GM23338 (cell line): Measurements from ENCODE around the gene ZNF365. TPM values are rescaled to one million over a fixed set of nuclear protein-coding genes. Genes with fewer than 3 reads are reported as not detected.

ENCODE experiments used
- ATAC-seq: fragments of 200-7000 bp; cut with Tn5 transposase; 3 replicates; pipeline ENCODE4 v1.9.1; 2020
- DNase-seq: peaks from one replicate; pipeline ENCODE4 v3.0.0-alpha.2; 2015; ENCODE audit warnings: low spot score
- H2AFZ ChIP-seq: fragments of 200-600 bp; sonication (generic); 2 replicates; pipeline ENCODE4 v1.8.0; 2016; ENCODE audit warnings: antibody characterized with exemption, mild to moderate bottlenecking, moderate library complexity
- H3F3A ChIP-seq: fragments of 200-600 bp; sonication (generic); replicated peaks from 2 replicates; pipeline ENCODE4 v1.8.0; 2017; ENCODE audit warnings: antibody characterized with exemption, mixed run types, low read depth
- H3K27ac ChIP-seq: fragments of 200-600 bp; sonication (generic); 2 replicates; pipeline ENCODE4 v1.6.1; 2016; ENCODE audit warnings: low read depth
- H3K27me3 ChIP-seq: fragments of 200-600 bp; sonication (generic); 2 replicates; pipeline ENCODE4 v1.8.0; 2016; ENCODE audit warnings: mild to moderate bottlenecking, mixed run types, moderate library complexity; ENCODE audit not compliant: insufficient read depth
- H3K36me3 ChIP-seq: fragments of 200-600 bp; sonication (generic); 2 replicates; pipeline ENCODE4 v1.8.0; 2016; ENCODE audit warnings: mild to moderate bottlenecking; ENCODE audit not compliant: insufficient read depth
- H3K4me1 ChIP-seq: fragments of 200-600 bp; sonication (generic); 2 replicates; pipeline ENCODE4 v1.8.0; 2016; ENCODE audit warnings: mild to moderate bottlenecking, moderate library complexity; ENCODE audit not compliant: insufficient read depth
- H3K4me2 ChIP-seq: fragments of 200-600 bp; sonication (generic); 2 replicates; pipeline ENCODE4 v1.7.1; 2017; ENCODE audit warnings: mixed run types
- H3K4me3 ChIP-seq: fragments of 200-600 bp; sonication (generic); 2 replicates; pipeline ENCODE4 v1.6.1; 2016; ENCODE audit warnings: mixed run types
- H3K79me2 ChIP-seq: fragments of 200-600 bp; sonication (generic); replicated peaks from 2 replicates; pipeline ENCODE4 v1.8.0; 2017; ENCODE audit warnings: mild to moderate bottlenecking; ENCODE audit not compliant: insufficient read depth
- H3K9me2 ChIP-seq: fragments of 200-600 bp; sonication (generic); 2 replicates; pipeline ENCODE4 v1.8.0; 2017; ENCODE audit not compliant: insufficient read depth
- H4K20me1 ChIP-seq: fragments of 200-600 bp; sonication (generic); replicated peaks from 2 replicates; pipeline ENCODE4 v1.8.0; 2017; ENCODE audit warnings: mild to moderate bottlenecking; ENCODE audit not compliant: insufficient read depth
- H3K27ac Mint-ChIP-seq: 2 replicates; pipeline ENCODE4 v1.8.0; 2020; ENCODE audit warnings: inconsistent platforms, mild to moderate bottlenecking, moderate library complexity, mixed read lengths
- H3K27me3 Mint-ChIP-seq: 3 replicates; pipeline ENCODE4 v1.8.0; 2022; ENCODE audit warnings: low read depth, mild to moderate bottlenecking, moderate library complexity, mixed read lengths, inconsistent platforms; ENCODE audit not compliant: insufficient read depth, poor library complexity
- H3K36me3 Mint-ChIP-seq: 3 replicates; pipeline ENCODE4 v1.8.0; 2021; ENCODE audit warnings: low read depth, mild to moderate bottlenecking, inconsistent platforms, moderate library complexity, mixed read lengths
- H3K4me1 Mint-ChIP-seq: 3 replicates; pipeline ENCODE4 v1.8.0; 2020; ENCODE audit warnings: mild to moderate bottlenecking, inconsistent platforms, mixed read lengths
- H3K4me3 Mint-ChIP-seq: 3 replicates; pipeline ENCODE4 v1.8.0; 2021; ENCODE audit warnings: moderate library complexity, mild to moderate bottlenecking, inconsistent platforms, mixed read lengths
- H3K9me3 Mint-ChIP-seq: 3 replicates; pipeline ENCODE4 v1.8.0; 2020; ENCODE audit warnings: moderate library complexity, mild to moderate bottlenecking, inconsistent platforms, mixed read lengths
- CTCF ChIP-seq, 2 experiments: fragments of 200-600 bp in 1 of 2; sonication (generic) in 1 of 2; conservative IDR thresholded peaks; 2 replicates each; pipeline versions ENCODE4 v1.5.1 to v1.6.1; 2016 to 2017; ENCODE audit warnings: antibody characterized with exemption in 2 of 2, low read depth in 2 of 2, mild to moderate bottlenecking in 2 of 2, moderate library complexity in 1 of 2
- POLR2AphosphoS5 ChIP-seq: IDR thresholded peaks from 2 replicates; pipeline ENCODE4 v1.6.1; 2016; ENCODE audit warnings: antibody characterized with exemption, low read depth
- STAT1 ChIP-seq: IDR thresholded peaks from one replicate; pipeline ENCODE4 v1.6.1; 2016; ENCODE audit warnings: antibody characterized with exemption; ENCODE audit not compliant: unreplicated experiment
- polyA plus RNA-seq: library from polyadenylated mRNA; unstranded; fragments of >200 nt; fragmentation: Nextera tagmentation; extraction: Ambion mirVana; gene quantifications from 2 replicates; pipeline ENCODE4 v1.2.1, GENCODE V29; 2016
- total RNA-seq: library from RNA; depleted of rRNA; stranded (reverse); fragments of >200 nt; shearing (Covaris generic); gene quantifications from 2 replicates; pipeline ENCODE4 v1.2.3, GENCODE V29; 2014
- TF ChIP-seq, protein P1 (sequence below): fragments of 250-450 bp; sonication (Bioruptor Pico); IDR thresholded peaks from 2 replicates; pipeline ENCODE4 v1.5.0; 2020; ENCODE audit warnings: mild to moderate bottlenecking, moderate library complexity
- TF ChIP-seq, protein P2 (sequence below): IDR thresholded peaks from one replicate; pipeline ENCODE4 v1.6.1; 2018; ENCODE audit warnings: antibody characterized with exemption; ENCODE audit not compliant: unreplicated experiment
- TF ChIP-seq, protein P3 (sequence below): IDR thresholded peaks from 2 replicates; pipeline ENCODE4 v1.6.1; 2016; ENCODE audit warnings: antibody characterized with exemption

Gene ZNF365
- total and polyA plus RNA-seq, 2 experiments from 2014 or later: 0.19 to 0.59 TPM

- Histone ChIP-seq H2AFZ (no peak overlapping the region), H3K9me2 (no peaks in the 10 kb centered on the region), H3F3A (no peaks in the 10 kb centered on the region), H3K36me3 (no peaks in the 10 kb centered on the region), H3K27ac (no peak overlapping the region), H3K79me2 (no peaks in the 10 kb centered on the region), H3K4me3 (no peak overlapping the region), H4K20me1 (no peaks in the 10 kb centered on the region), H3K4me2 (no peak overlapping the region), H3K27me3 (no peaks in the 10 kb centered on the region), H3K4me1 (no peaks in the 10 kb centered on the region)
- no peak overlapping the region for H3K27ac Mint-ChIP-seq
- DNase-seq (no peak), ATAC-seq (no peak)
- no peak overlapping the region for H3K4me3 Mint-ChIP-seq
- H3K27me3 Mint-ChIP-seq: no peaks in the 10 kb centered on the region
- peaks cover 25% of the 10 kb centered on the region for H3K9me3 Mint-ChIP-seq
- TF ChIP-seq STAT1 (no peak), CTCF (conservative IDR thresholded peaks at IDR 0.05; ENCODE audit: low read depth in 2 of 2) (no peak), POLR2AphosphoS5 (no peak)
- TF ChIP-seq, protein P1, sequence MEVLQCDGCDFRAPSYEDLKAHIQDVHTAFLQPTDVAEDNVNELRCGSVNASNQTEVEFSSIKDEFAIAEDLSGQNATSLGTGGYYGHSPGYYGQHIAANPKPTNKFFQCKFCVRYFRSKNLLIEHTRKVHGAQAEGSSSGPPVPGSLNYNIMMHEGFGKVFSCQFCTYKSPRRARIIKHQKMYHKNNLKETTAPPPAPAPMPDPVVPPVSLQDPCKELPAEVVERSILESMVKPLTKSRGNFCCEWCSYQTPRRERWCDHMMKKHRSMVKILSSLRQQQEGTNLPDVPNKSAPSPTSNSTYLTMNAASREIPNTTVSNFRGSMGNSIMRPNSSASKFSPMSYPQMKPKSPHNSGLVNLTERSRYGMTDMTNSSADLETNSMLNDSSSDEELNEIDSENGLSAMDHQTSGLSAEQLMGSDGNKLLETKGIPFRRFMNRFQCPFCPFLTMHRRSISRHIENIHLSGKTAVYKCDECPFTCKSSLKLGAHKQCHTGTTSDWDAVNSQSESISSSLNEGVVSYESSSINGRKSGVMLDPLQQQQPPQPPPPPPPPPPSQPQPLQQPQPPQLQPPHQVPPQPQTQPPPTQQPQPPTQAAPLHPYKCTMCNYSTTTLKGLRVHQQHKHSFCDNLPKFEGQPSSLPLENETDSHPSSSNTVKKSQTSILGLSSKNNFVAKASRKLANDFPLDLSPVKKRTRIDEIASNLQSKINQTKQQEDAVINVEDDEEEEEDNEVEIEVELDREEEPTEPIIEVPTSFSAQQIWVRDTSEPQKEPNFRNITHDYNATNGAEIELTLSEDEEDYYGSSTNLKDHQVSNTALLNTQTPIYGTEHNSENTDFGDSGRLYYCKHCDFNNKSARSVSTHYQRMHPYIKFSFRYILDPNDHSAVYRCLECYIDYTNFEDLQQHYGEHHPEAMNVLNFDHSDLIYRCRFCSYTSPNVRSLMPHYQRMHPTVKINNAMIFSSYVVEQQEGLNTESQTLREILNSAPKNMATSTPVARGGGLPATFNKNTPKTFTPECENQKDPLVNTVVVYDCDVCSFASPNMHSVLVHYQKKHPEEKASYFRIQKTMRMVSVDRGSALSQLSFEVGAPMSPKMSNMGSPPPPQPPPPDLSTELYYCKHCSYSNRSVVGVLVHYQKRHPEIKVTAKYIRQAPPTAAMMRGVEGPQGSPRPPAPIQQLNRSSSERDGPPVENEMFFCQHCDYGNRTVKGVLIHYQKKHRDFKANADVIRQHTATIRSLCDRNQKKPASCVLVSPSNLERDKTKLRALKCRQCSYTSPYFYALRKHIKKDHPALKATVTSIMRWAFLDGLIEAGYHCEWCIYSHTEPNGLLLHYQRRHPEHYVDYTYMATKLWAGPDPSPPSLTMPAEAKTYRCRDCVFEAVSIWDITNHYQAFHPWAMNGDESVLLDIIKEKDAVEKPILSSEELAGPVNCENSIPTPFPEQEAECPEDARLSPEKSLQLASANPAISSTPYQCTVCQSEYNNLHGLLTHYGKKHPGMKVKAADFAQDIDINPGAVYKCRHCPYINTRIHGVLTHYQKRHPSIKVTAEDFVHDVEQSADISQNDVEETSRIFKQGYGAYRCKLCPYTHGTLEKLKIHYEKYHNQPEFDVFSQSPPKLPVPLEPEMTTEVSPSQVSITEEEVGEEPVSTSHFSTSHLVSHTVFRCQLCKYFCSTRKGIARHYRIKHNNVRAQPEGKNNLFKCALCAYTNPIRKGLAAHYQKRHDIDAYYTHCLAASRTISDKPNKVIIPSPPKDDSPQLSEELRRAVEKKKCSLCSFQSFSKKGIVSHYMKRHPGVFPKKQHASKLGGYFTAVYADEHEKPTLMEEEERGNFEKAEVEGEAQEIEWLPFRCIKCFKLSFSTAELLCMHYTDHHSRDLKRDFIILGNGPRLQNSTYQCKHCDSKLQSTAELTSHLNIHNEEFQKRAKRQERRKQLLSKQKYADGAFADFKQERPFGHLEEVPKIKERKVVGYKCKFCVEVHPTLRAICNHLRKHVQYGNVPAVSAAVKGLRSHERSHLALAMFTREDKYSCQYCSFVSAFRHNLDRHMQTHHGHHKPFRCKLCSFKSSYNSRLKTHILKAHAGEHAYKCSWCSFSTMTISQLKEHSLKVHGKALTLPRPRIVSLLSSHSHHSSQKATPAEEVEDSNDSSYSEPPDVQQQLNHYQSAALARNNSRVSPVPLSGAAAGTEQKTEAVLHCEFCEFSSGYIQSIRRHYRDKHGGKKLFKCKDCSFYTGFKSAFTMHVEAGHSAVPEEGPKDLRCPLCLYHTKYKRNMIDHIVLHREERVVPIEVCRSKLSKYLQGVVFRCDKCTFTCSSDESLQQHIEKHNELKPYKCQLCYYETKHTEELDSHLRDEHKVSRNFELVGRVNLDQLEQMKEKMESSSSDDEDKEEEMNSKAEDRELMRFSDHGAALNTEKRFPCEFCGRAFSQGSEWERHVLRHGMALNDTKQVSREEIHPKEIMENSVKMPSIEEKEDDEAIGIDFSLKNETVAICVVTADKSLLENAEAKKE: no peak
- TF ChIP-seq, protein P2, sequence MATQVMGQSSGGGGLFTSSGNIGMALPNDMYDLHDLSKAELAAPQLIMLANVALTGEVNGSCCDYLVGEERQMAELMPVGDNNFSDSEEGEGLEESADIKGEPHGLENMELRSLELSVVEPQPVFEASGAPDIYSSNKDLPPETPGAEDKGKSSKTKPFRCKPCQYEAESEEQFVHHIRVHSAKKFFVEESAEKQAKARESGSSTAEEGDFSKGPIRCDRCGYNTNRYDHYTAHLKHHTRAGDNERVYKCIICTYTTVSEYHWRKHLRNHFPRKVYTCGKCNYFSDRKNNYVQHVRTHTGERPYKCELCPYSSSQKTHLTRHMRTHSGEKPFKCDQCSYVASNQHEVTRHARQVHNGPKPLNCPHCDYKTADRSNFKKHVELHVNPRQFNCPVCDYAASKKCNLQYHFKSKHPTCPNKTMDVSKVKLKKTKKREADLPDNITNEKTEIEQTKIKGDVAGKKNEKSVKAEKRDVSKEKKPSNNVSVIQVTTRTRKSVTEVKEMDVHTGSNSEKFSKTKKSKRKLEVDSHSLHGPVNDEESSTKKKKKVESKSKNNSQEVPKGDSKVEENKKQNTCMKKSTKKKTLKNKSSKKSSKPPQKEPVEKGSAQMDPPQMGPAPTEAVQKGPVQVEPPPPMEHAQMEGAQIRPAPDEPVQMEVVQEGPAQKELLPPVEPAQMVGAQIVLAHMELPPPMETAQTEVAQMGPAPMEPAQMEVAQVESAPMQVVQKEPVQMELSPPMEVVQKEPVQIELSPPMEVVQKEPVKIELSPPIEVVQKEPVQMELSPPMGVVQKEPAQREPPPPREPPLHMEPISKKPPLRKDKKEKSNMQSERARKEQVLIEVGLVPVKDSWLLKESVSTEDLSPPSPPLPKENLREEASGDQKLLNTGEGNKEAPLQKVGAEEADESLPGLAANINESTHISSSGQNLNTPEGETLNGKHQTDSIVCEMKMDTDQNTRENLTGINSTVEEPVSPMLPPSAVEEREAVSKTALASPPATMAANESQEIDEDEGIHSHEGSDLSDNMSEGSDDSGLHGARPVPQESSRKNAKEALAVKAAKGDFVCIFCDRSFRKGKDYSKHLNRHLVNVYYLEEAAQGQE: no peak
- TF ChIP-seq, protein P3, sequence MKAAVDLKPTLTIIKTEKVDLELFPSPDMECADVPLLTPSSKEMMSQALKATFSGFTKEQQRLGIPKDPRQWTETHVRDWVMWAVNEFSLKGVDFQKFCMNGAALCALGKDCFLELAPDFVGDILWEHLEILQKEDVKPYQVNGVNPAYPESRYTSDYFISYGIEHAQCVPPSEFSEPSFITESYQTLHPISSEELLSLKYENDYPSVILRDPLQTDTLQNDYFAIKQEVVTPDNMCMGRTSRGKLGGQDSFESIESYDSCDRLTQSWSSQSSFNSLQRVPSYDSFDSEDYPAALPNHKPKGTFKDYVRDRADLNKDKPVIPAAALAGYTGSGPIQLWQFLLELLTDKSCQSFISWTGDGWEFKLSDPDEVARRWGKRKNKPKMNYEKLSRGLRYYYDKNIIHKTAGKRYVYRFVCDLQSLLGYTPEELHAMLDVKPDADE: no peak
- H3K36me3 Mint-ChIP-seq: no peaks in the 10 kb centered on the region; the same call in 2 of the 3 replicates
- no peaks in the 10 kb centered on the region for H3K4me1 Mint-ChIP-seq
Observed at GRCh38 chr10:62333135-62333889, 40.9 kb upstream of the ZNF365 start.
